Smooth muscle cell (in vitro differentiated cells): ENCODE data around the gene PTPN14. TPM values are rescaled to one million over a fixed set of nuclear protein-coding genes. Genes with fewer than 3 reads are reported as not detected.
"Not testable (repeated sequence)": the region's sequence is repeated elsewhere in the genome, so short reads cannot be mapped to it uniquely, and the experiment has no call there.

ENCODE experiments used
- DNase-seq: peaks from one replicate; lab custom pipeline; 2025; ENCODE audit not compliant: unreplicated experiment; lab: John Stamatoyannopoulos, UW
- H2AFZ ChIP-seq: fragments of 200-600 bp; sonication (generic); 2 replicates; pipeline ENCODE4 v1.6.0; 2016; ENCODE audit warnings: antibody characterized with exemption, low read depth, mild to moderate bottlenecking
- H3F3A ChIP-seq: fragments of 200-600 bp; sonication (generic); 2 replicates; pipeline ENCODE4 v1.6.0; 2017; ENCODE audit warnings: antibody characterized with exemption, low read depth
- H3K27ac ChIP-seq: fragments of 200-600 bp; sonication (generic); 2 replicates; pipeline ENCODE4 v1.5.1; 2016; ENCODE audit warnings: low read depth, mild to moderate bottlenecking
- H3K27me3 ChIP-seq: fragments of 200-600 bp; sonication (generic); 2 replicates; pipeline ENCODE4 v1.6.1; 2016; ENCODE audit warnings: low read depth, mild to moderate bottlenecking
- H3K36me3 ChIP-seq: fragments of 200-600 bp; sonication (generic); 2 replicates; pipeline ENCODE4 v1.5.1; 2016; ENCODE audit warnings: low read depth
- H3K4me1 ChIP-seq: fragments of 200-600 bp; sonication (generic); 2 replicates; pipeline ENCODE4 v1.5.1; 2016; ENCODE audit warnings: low read depth
- H3K4me2 ChIP-seq: fragments of 200-600 bp; sonication (generic); 2 replicates; pipeline ENCODE4 v1.6.0; 2016; ENCODE audit warnings: mild to moderate bottlenecking
- H3K4me3 ChIP-seq: fragments of 200-600 bp; sonication (generic); 2 replicates; pipeline ENCODE4 v1.5.1; 2016; ENCODE audit warnings: mild to moderate bottlenecking
- H3K79me2 ChIP-seq: fragments of 200-600 bp; sonication (generic); 2 replicates; pipeline ENCODE4 v1.6.0; 2016; ENCODE audit warnings: low read depth, mild to moderate bottlenecking
- H3K9ac ChIP-seq: fragments of 200-600 bp; sonication (generic); 2 replicates; pipeline ENCODE4 v1.6.0; 2016; ENCODE audit warnings: low read depth
- H3K9me3 ChIP-seq: fragments of 200-600 bp; sonication (generic); replicated peaks from 2 replicates; pipeline ENCODE4 v1.5.1; 2016; ENCODE audit warnings: low read depth
- H4K20me1 ChIP-seq: fragments of 200-600 bp; sonication (generic); 2 replicates; pipeline ENCODE4 v1.6.0; 2016; ENCODE audit warnings: low read depth
- CTCF ChIP-seq: fragments of 200-600 bp; sonication (generic); IDR thresholded peaks from 2 replicates; pipeline ENCODE4 v1.5.1; 2017; ENCODE audit warnings: borderline replicate concordance, mild to moderate bottlenecking, antibody characterized with exemption; ENCODE audit not compliant: insufficient read depth, poor library complexity, severe bottlenecking
- WGBS: methylation state at CpG from one replicate; pipeline ENCODE4 v1.1.7; 2016; ENCODE audit warnings: low lambda C conversion rate; 5-methylcytosine and 5-hydroxymethylcytosine counted together
- polyA plus RNA-seq: library from polyadenylated mRNA; unstranded; fragments of >200 nt; fragmentation: Nextera tagmentation; extraction: Ambion mirVana; gene quantifications from 2 replicates; pipeline ENCODE4 v1.2.1, GENCODE V29; 2016
- total RNA-seq: library from RNA; depleted of rRNA; stranded (reverse); fragments of >200 nt; gene quantifications from 2 replicates; pipeline ENCODE4 v1.2.3, GENCODE V29; 2014

Gene PTPN14
- total RNA-seq (28.6 and 28.9 TPM in 2 replicates), polyA plus RNA-seq (13.7 and 13.9 TPM in 2 replicates)

- Histone ChIP-seq H3F3A (peaks cover 10% of the 10 kb centered on the region), H3K9ac (peak within 1 kb of the TSS; percentile 98), H3K4me3 (peak within 1 kb of the TSS; percentile 94), H2AFZ (peak within 1 kb of the TSS; percentile 94), H3K27me3 (no peaks in the 10 kb centered on the region), H4K20me1 (peaks cover 41% of the 10 kb centered on the region), H3K79me2 (peaks cover 47% of the 10 kb centered on the region), H3K36me3 (no peaks in the 10 kb centered on the region), H3K4me1 (peaks cover 33% of the 10 kb centered on the region), H3K27ac (peak within 1 kb of the TSS; percentile 97), H3K9me3 (no peaks in the 10 kb centered on the region), H3K4me2 (peak within 1 kb of the TSS; percentile 87)
- DNase-seq, result peak; percentile 72
- TF ChIP-seq CTCF, result no peak
- WGBS, result 1% methylated on average over 50 of the region's 67 CpGs
These were observed at the start of gene PTPN14 for GRCh38 chr1:214551436-214552173. Gene PTPN14, minus strand, starts transcription at chr1:214551602. Its CDS starts 86,799 bp downstream, at chr1:214464803.

- Histone ChIP-seq H3K27ac (no peak overlapping the region), H3K9ac (no peak overlapping the region), H3K9me3 (no peaks in the 10 kb centered on the region), H3K4me1 (no peaks in the 10 kb centered on the region), H3K79me2 (no peaks in the 10 kb centered on the region), H3K27me3 (no peaks in the 10 kb centered on the region), H3K36me3 (no peaks in the 10 kb centered on the region), H3K4me3 (no peak overlapping the region), H3K4me2 (no peak overlapping the region), H2AFZ (no peak overlapping the region), H4K20me1 (no peaks in the 10 kb centered on the region), H3F3A (no peaks in the 10 kb centered on the region)
- DNase-seq, result no peak
- no peak for TF ChIP-seq CTCF
These were observed 41.8 kb upstream of the PTPN14 start for GRCh38 chr1:214593158-214593557.

GRCh38 chr1:214591918-214592317 is 40.5 kb upstream of the PTPN14 start:
- H3K4me1 ChIP-seq, H2AFZ ChIP-seq, H3F3A ChIP-seq, H3K4me2 ChIP-seq, DNase-seq, H3K4me3 ChIP-seq, H3K9ac ChIP-seq, H3K27ac ChIP-seq, H3K79me2 ChIP-seq, H4K20me1 ChIP-seq, H3K9me3 ChIP-seq, H3K36me3 ChIP-seq, H3K27me3 ChIP-seq: not testable (repeated sequence)
- WGBS, result 93% methylated on average over 8 of the region's 8 CpGs

- no peaks in the 10 kb centered on the region for H3F3A ChIP-seq
- no peaks in the 10 kb centered on the region for H3K79me2 ChIP-seq
- TF ChIP-seq CTCF, result peak; percentile 8
- H3K4me2 ChIP-seq, result no peak overlapping the region
- H3K27me3 ChIP-seq, result no peaks in the 10 kb centered on the region
- DNase-seq, result no peak
- no peak overlapping the region for H3K27ac ChIP-seq
- H3K4me3 ChIP-seq, result no peak overlapping the region
- no peaks in the 10 kb centered on the region for H4K20me1 ChIP-seq
- WGBS, result 91% methylated on average over 5 of the region's 5 CpGs
- no peaks in the 10 kb centered on the region for H3K9me3 ChIP-seq
- H3K4me1 ChIP-seq, result no peaks in the 10 kb centered on the region
- H3K36me3 ChIP-seq, result no peaks in the 10 kb centered on the region
- H2AFZ ChIP-seq, result no peak overlapping the region
- H3K9ac ChIP-seq, result no peak overlapping the region
These were observed 39.3 kb upstream of the PTPN14 start for GRCh38 chr1:214590696-214591095.
